DMS153 (cell line): ENCODE data around the gene CCDC127.
"Not testable (repeated sequence)": the region's sequence is repeated elsewhere in the genome, so short reads cannot be mapped to it uniquely, and the experiment has no call there.

Source experiments
- DNase-seq: peaks from one replicate; lab custom pipeline; 2025; lab: John Stamatoyannopoulos, UW

CCDC127 gene

DNA sequence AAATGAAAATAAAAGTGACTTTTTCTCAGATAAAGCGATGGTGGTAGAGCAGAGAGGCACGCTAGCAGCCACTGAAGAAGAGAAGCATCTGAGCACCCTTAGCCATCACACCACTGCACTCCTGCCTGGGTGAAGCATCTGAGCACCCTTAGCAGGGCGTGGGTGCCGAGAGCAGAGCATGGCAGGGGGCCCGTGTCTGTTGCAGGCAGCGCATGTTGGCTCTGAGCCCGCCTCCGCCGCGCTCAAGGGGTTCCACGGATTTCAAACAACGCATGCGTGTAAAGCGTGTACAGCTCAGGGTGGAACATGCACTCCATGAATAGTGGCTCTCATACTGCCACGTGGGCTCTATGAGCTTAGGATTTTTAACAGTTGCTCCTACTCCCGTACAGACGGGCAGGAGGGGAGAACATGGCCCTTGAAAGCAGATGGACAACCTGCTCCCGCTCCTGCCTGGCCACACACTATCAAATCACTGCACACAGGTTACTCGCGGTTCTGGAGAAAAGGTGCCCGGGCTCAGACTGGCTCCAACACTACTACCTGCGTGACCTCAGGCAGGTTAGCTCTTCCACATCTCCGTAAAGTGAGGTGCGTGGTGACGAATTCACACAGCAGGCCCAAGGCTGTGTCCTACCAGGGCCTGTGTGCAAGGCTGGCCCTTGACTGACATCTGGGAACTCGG is 14.6 kb downstream of the CCDC127 start:
- DNase-seq = no peak

DNA sequence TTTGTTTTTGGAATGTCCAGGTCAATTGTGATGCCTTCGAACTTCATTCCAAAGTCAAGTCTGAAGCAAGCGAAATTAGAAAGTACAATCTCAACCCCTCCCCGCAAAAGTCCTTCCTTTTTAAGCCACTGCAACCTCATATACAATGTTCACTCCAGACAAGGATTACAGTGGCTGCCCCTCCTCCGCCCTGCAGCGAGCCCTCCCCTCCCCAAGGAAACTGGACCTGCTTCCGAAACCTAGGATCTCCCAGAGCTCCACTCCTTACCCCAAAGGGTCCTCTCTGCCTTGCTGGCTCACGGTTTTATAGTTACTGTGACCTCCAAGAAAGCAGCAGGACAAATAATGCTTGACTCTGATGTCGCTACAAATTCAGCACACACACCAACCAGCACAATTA is 16.3 kb downstream of the CCDC127 start:
- DNase-seq = no peak

DNA sequence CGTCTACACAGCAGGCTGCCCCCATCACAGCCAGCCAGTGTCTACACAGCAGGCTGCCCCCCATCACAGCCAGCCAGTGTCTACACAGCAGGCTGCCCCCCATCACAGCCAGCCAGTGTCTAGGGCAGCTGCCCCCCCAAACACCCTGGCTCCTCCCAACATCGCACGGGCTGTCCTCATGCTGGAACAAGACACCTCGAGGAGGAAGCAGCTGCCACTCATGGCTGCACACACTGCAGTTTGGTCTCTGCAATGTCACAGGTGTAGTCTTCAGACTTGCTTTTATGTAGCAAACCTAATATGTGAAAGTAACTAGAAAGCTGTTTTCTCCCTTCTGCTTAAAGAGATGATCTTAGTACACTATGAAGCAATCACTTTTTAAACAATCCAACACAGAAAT is 17.0 kb downstream of the CCDC127 start:
- no peak for DNase-seq

DNA sequence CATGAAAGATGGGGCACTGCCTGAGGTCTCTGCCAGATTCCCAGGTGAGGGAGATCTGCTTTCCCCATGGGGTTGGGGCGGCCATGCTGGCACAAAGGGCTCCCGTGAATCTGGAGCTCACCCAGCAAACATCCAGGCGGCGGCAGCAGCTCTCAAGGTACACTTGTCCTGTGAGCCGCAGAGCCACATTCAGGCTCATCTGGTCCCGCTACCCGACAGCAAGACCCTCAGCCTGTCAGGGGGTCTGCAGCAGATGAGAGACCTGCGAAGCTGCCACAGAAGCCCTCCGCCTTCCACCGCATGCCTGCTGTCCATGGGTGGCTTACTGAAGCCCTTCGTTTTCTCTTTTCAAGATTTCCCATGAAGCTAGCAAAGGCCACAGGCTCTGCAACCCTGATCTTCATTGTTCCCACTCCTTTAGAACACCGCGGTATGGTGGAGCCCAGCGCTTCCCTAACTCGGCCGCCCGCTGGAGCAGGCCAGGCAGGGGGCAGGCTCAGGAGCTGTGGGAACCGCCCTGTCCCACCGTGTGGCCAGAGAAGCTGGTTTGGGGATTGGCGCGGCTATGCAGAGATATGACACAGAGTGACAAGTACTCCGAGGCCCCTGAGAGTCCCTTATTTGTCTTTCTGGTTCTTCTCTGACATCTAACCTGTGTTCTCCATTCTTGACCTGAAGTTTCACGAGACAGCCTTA is 17.9 kb downstream of the CCDC127 start:
- DNase-seq = no peak

DNA sequence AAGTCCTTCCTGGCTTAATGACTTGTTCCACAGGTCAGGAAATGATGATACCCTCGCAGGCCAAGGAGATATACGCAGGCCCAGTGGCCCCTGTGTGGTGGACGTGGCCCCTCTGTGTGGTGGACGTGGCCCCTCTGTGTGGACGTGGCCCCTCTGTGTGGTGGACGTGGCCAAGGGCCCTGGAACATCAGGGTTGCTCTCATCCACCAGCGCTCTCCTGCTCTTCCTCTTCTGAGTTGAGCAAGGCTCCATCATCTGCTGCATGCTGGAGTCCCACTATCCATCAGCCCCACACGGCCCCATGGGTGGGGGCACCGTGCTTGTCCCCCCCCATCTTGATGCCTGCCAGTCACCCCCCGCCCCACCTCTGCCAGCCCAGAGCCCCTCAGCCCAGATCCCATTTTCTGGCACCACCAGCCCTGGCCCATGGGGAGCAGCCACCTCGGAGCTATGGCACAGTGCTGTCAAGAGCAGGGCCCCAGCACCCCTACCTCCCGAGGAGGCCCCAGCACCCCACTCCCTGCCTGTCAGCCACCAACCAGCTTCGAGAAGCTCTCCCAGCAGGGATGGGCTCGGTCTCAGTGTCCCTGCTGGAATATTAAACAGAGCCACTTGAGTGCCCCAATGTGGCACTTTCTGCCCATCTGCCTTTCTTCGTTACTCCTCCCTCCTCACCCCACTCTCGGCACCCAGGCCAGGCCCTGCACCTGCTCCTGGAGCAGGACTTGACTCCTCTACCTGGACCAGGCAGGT is 18.6 kb downstream of the CCDC127 start:
- no peak for DNase-seq

DNA sequence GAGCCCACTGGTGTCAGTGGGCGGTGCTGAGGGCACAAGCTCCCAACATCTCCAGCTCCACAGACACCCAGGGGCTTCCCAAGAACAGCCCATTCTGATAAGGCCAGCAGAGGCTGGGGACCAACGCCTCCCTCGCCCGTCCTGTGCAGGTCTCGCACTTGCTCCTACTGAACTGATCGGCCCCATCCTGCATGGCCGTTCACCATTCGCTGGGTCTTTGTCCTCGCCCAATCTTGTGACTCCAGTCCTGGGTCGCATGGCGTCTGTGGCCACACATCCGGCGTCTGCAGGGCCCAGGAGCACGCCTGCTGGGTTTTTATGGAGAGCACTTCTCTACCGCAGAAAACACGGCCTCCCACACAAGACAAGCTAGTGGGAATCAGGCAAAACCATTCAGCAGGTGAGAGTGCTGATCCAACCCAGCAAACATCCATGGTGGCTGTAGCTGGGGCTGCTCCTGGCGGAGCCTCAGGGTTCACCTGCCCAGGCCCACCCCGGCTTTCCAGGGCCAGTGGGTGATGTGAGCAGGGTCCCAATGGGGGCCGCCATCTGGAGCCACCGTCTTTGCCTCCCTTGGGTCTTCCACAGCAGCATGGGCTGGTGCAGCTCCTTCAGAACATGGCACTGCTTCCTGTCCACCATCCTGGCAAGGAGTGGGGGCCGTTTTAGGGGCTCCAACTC is 19.3 kb downstream of the CCDC127 start:
- DNase-seq = no peak

DNA sequence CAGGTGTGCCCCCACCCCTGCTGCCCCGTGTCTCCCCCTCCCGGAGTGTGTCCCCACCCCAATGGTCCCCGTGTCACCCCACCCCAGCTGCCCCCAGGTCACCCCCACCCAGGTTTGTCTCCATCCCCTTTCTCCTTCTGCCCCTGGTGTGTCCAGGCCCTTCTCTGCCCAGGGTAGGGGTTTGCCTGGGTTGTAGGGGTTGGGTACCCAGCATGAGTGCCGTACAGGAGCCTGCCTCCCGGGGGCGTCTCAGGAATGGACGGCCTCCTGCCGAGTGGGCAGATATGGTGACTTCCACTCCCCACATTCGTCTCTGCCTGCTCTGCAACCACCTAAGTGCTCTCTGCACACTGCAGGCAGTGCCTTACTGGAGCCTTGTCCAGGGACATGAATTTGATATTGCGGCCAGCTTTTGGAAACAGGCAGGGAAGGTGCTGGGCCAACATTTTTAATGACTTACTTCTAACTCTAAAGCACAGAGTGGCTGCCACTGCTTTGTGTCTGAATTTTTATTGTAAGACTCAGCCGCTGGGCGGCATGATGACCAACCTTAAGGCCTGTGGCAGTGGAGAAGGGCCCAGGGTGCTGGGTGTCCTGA is 20.0 kb downstream of the CCDC127 start:
- DNase-seq = no peak

DNA sequence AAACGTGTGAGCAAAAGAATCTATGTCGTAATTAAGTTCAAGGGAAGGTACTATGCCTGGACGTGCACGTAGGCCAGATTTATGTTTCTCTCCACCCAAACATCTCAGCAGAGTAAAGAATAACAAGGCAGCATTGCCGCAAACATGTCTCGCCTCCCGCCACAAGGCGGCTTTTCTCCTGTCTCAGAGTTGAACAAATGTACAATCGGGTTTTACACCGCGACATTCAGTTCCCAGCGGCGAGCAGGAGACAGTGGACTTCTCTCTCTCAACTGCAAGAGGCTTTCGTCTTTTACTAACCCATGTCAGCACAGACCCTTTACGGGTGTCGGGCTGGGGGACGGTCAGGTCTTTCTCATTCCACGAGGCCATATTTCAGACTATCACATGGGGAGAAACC is 20.9 kb downstream of the CCDC127 start:
- not testable (repeated sequence) for DNase-seq

DNA sequence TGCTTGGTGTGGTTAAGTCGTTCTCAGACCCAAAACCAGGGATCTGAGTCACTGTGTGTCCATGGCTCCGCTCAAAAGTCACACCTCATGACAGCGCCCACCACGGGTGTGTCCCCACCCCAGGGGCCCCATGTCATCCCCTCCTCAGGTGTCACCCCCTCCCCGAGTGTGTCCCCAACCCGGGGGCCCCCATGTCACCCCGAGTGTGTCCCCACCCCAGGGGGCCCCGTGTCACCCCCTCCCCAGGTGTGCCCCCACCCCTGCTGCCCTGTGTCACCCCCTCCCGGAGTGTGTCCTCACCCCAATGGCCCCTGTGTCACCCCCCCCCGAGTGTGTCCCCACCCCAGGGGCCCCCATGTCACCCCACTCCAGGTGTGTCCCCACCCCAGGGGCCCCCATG is 21.6 kb downstream of the CCDC127 start:
- DNase-seq = no peak

DNA sequence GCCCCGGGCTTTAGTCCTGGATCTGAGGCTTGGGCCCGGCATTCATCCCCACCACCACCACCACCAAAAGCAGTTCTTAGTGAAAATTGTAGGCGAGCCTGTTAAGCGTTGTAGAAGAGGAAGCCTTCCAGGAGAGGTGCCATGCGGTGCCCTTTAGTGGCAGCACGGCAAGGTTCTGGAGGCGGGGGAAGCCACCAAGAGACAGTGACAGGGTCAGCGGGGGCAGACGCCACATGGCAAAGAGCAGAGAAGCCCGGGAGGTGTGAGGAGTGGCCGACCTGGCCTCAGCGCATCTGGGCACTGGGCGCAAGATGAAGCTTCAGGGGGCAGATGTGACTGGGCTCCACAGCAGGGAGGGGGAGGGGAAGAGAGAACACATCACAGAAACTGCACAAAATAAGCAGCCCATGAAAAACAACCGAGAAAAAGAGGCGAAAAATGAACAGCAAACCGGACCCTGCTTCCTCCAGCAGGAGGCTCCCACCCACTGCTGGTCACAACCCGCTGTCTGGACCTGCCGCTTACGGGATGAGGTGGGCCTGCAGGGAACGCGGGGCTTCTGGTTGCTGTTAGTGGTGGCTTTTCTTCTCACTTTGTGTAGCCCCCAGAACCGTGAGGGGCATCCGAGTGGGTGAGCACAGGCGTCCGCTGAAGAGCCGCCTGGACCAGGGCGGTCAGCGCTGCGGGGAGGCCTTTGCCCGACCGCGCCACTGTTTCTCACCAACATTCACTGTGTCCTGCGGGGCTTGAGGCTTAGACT is 22.4 kb downstream of the CCDC127 start:
- DNase-seq = no peak

DNA sequence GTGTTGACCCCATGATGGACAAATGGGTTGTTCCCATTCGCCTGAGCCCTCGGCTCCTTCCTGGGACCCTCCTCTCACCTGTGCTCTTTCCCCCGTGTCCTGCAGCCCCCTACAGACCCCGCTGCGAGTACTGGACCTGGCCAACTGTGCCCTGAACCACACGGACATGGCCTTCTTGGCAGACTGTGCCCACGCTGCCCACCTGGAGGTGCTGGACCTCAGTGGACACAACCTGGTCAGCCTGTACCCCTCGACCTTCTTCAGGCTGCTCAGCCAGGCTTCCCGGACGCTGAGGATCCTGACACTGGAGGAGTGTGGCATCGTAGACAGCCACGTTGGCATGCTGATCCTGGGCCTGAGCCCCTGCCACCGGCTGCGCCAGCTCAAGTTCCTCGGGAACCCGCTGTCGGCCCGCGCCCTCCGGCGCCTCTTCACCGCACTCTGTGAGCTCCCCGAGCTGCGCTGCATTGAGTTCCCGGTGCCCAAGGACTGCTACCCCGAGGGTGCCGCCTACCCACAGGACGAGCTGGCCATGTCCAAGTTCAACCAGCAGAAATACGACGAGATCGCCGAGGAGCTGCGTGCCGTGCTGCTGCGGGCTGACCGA is 23.2 kb downstream of the CCDC127 start:
- DNase-seq = no peak

DNA sequence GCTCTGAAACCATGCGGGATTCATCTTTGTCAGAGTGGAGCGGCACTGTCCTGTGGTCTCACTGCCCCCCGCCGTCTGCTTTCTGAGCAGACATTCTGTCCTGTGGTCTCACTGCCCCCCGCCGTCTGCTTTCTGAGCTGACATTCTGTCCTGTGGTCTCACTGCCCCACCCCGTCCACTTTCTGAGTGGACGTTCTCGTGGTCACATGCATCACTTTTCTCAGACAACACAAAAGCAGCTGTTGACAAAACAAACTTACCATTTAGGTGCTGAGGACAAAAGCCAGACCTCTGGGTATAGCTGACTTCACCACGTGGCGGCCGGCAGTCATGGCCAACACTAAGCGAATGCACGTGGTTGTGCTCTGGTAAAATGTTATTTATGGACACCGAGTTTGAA is 23.9 kb downstream of the CCDC127 start:
- DNase-seq = no peak

DNA sequence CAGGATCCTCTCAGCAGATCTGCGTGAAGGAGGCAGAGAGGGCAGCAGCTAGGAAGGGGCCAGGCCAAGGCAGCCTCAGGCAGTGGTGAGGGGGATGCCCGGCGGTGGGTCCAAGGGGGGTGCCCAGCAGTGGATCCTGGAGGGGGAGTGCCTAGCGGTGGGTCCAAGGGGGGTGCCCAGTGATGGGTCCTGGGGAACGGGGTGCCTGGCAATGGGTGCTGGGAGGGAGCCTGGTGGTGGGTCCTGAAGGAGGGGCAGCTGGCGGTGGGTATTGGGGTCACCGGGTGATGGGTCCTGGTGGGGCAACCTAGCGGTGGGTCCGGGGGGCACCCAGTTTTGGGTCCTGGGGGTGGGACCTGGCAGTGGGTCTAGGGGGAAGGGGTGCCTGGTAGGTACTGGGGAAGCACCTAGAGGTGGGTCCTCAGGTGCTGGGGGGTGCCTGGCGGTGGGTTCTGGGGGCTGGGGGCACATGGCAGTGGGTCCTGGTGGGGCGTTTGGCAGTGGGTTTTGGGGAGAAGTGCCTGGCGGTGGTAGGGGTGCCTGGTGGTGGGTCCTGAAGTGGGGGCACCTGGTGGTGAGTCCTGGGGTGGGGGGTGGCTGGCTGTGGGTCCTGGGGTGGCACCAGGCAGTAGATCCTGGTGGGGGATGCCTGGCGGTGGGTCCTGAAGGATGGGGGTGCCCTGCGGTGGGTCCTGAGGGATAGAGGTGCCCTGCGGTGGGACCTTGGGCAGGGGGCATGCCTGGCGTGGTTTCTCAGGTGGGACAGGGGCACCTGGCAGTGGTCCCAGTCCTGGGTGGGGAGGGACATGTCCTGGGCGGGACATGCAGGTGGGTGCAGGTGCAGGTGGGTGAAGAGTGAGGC is 24.8 kb downstream of the CCDC127 start:
- DNase-seq = no peak

DNA sequence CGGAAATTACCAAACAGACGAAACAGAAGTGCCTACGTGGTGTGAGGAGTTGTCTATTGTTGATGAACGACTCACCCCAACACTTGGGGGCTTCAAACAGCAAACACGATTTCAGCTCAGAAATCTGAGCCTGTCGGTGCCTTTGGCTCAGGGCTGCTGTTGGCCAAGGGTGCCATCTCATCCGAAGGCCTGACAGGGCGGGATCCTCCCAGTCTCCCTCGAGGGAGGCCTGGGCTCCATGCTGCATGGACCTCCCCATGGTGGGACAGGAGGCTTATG is 25.3 kb downstream of the CCDC127 start:
- no peak for DNase-seq

DNA sequence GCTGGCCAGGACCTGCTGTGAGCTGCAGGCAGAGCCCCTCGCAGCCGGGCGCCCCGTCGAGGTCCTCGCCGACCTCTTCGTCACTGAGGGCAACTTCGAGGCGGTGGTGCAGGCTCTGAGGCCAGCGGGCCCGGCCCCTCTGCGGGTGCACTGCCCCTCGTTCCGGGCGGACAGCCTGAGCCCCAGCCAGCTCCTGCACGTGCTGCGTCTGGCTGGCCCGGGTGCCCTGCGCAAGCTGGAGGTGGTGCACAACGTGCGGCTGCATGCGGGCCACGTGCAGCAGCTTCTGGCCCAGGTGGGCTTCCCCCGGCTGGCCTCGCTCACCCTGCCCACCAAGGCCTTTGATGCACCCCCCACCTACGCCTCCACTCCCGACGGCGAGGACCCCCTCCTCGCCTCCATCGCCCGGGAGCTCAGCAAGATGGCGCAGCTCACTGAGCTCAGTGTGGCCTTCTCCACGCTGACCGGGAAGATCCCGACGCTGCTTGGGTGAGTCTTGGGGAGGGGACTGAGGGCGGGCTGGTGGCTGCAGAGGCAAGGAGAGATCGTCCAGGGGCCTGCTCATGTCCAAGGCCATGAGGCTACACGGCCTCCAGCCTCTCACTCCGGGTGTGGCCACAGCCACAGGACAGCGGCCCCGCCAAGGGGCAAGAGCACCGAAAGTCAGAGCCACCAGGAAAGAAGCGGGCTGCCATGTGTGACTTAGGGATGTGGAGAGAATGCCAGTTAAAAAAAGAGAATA is 25.8 kb downstream of the CCDC127 start:
- no peak for DNase-seq

DNA sequence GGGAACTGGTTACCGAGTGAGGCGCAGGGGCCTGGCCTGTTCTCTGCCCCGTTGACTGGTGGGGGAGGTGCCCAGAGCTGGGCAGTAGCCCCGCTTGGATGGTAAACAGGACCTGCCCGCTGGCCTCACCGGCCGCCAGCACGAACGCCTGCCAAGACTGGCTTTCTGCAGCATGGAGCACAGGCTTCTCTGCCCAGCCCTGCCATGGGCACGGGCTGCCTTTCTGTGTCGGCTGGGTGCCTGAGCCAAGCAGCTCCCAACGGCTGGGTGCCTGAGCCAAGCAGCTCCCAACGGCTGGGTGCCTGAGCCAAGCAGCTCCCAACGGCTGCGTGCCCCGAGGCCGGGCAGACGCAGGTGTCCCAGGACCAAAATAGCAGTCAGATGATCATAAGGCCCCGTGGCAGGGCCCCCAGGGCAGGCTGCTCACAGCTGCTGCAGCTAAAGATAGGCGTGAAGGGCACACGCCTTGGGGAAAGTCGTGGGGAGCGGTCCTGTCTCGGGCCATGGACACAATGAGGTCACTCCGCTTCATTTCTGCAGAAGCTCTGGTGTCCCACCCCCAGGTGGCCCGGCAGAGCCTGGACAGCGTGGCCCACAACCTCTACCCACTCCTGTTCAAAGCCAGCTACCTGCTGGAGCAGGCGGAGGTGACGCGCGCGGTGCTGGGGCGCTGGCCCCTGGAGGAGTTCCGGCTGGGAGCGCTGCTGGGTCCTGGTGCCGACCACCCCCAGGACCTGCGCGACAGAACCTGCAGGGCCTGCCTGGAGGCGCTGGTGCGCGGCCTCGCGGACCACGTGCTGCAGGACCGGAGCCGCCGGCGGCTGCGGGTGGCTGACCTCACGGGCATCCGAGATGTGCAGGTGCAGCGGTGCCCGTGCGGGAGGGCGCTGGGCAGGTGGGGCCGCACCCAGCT is 26.7 kb downstream of the CCDC127 start, which contains the start of gene LRRC14B:
TSS of gene LRRC14B (plus strand) at position 460 of the 913 bp plus-strand sequence. CDS start at position 504, 44 bp downstream.
- no peak for DNase-seq

DNA sequence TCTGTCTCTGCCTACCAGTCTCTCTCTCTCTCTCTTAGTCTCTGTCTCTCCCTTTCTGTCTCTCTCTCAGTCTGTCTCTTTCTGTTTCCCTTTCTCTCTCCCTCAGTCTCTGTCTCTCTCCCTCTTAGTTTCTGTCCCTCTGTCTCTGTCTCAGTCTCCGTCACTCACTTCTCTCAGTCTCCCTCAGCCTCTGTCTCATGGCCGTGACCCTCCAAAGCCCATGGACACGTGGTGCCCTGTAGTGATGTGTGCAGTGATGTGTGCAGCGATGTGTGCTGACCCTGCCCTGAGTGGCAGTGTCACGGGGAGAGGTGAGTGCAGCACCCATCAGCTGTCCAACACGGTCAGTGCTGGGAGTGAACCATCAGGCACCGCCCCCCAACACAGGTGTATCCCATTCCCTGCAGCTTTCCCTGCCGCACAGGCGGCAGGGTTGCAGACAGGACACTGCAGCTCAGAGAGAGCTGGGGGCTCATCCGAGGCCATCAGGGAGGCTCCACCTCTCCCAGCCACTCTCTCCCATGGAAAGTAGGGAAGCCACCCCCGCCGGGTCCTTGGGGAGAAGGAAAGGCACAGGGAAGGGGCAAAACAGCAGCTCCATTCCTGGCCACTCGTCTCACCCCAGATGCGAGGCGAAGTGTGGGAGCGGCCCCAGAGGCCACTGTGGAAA is 27.5 kb downstream of the CCDC127 start:
- no peak for DNase-seq

DNA sequence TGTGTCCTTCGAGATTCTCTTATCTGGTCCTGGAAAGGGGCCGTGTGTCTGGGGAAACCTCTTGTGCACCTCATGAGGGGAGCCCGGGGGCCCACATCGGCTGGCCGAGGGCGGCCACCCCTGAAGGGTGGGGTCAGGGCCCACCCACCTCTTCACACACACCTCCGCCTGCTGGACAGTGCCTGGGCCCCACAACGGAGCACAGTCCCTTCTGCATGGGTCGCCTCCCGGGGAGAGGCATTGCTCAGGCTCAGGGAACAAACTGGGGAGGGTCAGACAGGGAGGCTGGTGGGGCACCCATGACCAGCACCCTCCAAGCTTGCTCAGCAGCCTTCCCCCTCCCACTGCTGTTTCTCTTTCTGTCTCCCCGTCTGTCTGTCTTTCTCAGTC is 28.0 kb downstream of the CCDC127 start:
- no peak for DNase-seq
